ENCODE measurements around the gene ZNRD2. TPM values are rescaled to one million over a fixed set of nuclear protein-coding genes. Genes with fewer than 3 reads are reported as not detected.

The ZNRD2 gene
- total RNA-seq, 5 donors from 2014 or later (not counting 1 experiment from before 2014, with no cell fraction given): 32.5 to 36.9 (median 34.5) TPM

DNA sequence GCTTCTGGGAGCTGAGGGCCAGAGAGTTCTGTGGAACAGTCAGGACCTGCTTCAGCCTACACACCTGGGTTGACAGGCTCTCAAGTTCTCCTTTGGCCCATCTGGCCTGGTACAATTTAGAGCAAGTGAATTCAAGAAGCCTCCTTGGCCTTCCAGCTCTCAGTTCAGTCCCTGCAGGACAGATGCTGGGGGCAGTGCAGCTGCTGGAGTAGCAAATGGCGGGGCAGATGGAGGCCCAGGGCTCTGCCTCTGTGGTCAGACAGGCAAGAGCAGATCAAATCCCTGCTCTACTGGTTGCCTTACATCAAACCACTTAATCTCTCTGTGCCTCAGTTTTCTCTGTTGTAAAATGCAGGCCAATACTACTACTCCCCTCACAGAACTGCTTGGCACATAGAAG is 34.0 kb downstream of the ZNRD2 start:
- ChIA-PET POLR2A (interaction anchor here in 1 of 2 donors (0.6 kb wide), 2 partner anchors 9 to 376 kb away, joined by 3 read pairs; partner anchors contain the start of gene KCNK7), CTCF (interaction anchor here (0.6 kb wide), 2 partner anchors 143 to 243 kb away, joined by 4 to 5 read pairs; no protein-coding TSS in a partner anchor)
- no peaks in the 10 kb centered on the region for H3K9me3 ChIP-seq
- no peak overlapping the region for H3K4me3 Mint-ChIP-seq
- WGBS (ENCODE audit: insufficient coverage): 100% methylated on average over 1 of the region's 1 CpG
- no peaks in the 10 kb centered on the region for H3K27me3 ChIP-seq (replicated peaks in 1 of 2; ENCODE audit: control insufficient read depth in 2 of 2, extremely low read depth in 1 of 2, insufficient read depth in 2 of 2, low read length in 1 of 2)
- H3K27ac Mint-ChIP-seq: no peak overlapping the region
- DNase-seq (no peak), ATAC-seq (replicated peaks in 1 of 4) (no peak)
- H3K4me3 ChIP-seq (ENCODE audit: control insufficient read depth in 1 of 2, extremely low read depth in 1 of 2, low read length in 1 of 2): no peak overlapping the region
- no peaks in the 10 kb centered on the region for H3K9me3 Mint-ChIP-seq
- peaks cover 6 to 7% (median 6%) of the 10 kb centered on the region in 3 donors for H3K4me1 Mint-ChIP-seq
- H3K27ac ChIP-seq (ENCODE audit: low read length): no peak overlapping the region
- H3K4me1 ChIP-seq (ENCODE audit: control insufficient read depth in 1 of 2, extremely low read depth in 1 of 2, insufficient read depth in 2 of 2, low read length in 2 of 2): no peaks in the 10 kb centered on the region
- H3K36me3 ChIP-seq (ENCODE audit: control insufficient read depth in 2 of 2, extremely low read depth in 1 of 2, insufficient read depth in 1 of 2, low read length in 1 of 2): peaks cover 8 to 56% of the 10 kb centered on the region in 2 donors
- no peaks in the 10 kb centered on the region for H3K27me3 Mint-ChIP-seq
- H3K36me3 Mint-ChIP-seq: peaks cover 22% of the 10 kb centered on the region

DNA sequence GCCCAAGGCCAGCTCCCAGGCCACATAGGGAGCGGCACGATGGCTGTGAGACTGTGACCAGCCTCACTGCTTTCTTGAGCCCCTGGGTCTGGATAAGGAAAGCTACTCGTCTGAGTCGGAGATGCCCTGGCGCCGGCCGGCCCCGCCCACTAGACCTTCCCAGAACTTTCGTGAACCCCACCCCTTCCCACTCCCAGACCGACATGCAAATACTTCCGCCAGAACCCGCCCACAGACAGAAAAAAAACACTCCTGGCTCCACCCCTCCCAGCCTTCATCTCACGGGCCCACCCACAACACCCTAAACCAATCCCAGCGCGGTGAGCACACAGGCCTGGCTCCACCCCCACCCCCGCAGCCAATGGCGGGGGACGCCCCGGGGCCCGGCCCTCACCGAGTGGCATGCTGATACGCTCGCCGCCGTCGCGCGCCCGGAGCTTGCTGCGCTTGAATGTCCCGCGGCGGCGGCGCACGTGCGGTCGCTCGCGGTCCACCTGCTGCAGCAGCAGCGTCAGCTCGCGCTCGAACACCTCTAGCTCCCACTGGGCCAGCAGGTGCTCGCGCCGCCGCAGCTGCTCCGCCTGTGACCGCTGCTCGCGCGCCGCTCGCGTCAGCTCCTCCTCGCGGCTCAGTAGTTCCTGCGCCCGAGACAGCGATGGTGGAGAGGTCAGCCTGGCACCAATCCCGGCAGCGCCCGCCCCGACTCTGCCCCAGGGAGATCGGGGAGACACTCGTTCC is 36.8 kb downstream of the ZNRD2 start:
- ATAC-seq (replicated peaks in 1 of 4) (peak in 1 of 4 experiments; percentile 42), DNase-seq (peak in 1 of 35 experiments; percentile 22)
- Histone ChIP-seq H3K4me1 (ENCODE audit: control insufficient read depth in 1 of 2, extremely low read depth in 1 of 2, insufficient read depth in 2 of 2, low read length in 2 of 2) (peaks cover 15 to 26% of the 10 kb centered on the region in 2 experiments), H3K9me3 (no peaks in the 10 kb centered on the region), H3K4me3 (ENCODE audit: control insufficient read depth in 1 of 2, extremely low read depth in 1 of 2, low read length in 1 of 2) (no peak overlapping the region), H3K27ac (ENCODE audit: low read length) (no peak overlapping the region), H3K27me3 (replicated peaks in 1 of 2; ENCODE audit: control insufficient read depth in 2 of 2, extremely low read depth in 1 of 2, insufficient read depth in 2 of 2, low read length in 1 of 2) (no peaks in the 10 kb centered on the region), H3K36me3 (ENCODE audit: control insufficient read depth in 2 of 2, extremely low read depth in 1 of 2, insufficient read depth in 1 of 2, low read length in 1 of 2) (peaks cover 14 to 61% of the 10 kb centered on the region in 2 donors)
- POLR2A ChIA-PET: no interaction called here
- WGBS (ENCODE audit: insufficient coverage): 92% methylated on average over 56 of the region's 67 CpGs
- no peak overlapping the region for H3K27ac Mint-ChIP-seq
- H3K36me3 Mint-ChIP-seq: peaks cover 23% of the 10 kb centered on the region
- no peak overlapping the region for H3K4me3 Mint-ChIP-seq
- H3K9me3 Mint-ChIP-seq: no peaks in the 10 kb centered on the region
- no peaks in the 10 kb centered on the region for H3K27me3 Mint-ChIP-seq
- peaks cover 31 to 34% (median 33%) of the 10 kb centered on the region in 3 donors for H3K4me1 Mint-ChIP-seq
- CTCF ChIA-PET: no interaction called here

DNA sequence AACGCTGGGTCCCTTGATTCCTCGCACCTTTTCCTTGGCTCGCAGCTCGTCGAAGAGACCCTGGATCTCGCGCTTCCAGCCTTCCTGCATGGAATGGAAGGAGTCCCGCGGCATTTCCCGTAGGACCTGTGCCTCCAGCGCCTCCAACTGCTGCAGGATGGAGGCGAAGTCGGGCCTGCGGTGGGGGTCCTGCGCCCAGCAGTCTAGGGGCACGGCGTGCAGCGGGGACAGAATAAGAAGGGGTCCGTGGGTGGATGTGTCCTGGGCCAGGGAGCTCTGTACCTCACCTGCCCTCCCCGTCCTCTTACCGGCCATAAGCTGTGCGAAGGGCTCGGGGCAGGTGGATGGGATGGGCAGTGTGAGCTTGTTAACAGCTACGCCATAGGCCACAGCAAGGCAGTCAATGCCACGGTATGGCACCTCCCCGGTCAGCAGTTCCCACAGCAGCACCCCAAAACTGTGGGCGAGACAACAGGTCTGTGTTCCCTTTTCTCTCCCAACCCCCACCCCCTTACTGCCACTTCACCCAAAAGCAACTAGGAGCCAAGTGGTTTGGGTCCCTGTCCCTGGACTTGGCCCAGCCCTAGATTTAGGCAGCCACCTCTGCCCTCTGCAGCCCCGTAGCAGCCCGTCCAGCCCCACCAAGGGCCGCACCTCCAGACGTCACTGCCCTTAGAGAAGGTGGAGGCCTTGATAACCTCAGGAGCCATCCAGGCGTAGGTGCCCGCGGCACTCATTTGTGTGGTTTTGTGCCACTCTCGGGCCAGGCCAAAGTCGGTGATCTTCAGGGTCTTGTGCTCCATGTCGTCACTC is 37.5 kb downstream of the ZNRD2 start:
- whole genome bisulfite sequencing (ENCODE audit: insufficient coverage): 98% methylated on average over 36 of the region's 37 CpGs
- Mint-ChIP-seq H3K36me3 (peaks cover 23% of the 10 kb centered on the region), H3K27ac (peak overlapping the region in 1 of 2 donors; percentile 6), H3K27me3 (no peaks in the 10 kb centered on the region), H3K4me1 (peaks cover 39 to 42% (median 40%) of the 10 kb centered on the region in 3 donors), H3K4me3 (no peak overlapping the region), H3K9me3 (no peaks in the 10 kb centered on the region)
- H3K4me1 ChIP-seq (ENCODE audit: control insufficient read depth in 1 of 2, extremely low read depth in 1 of 2, insufficient read depth in 2 of 2, low read length in 2 of 2): peaks cover 23 to 34% of the 10 kb centered on the region in 2 experiments
- H3K36me3 ChIP-seq (ENCODE audit: control insufficient read depth in 2 of 2, extremely low read depth in 1 of 2, insufficient read depth in 1 of 2, low read length in 1 of 2): peaks cover 14 to 66% of the 10 kb centered on the region in 2 donors
- CTCF ChIA-PET: no interaction called here
- H3K9me3 ChIP-seq: no peaks in the 10 kb centered on the region
- no peak overlapping the region for H3K27ac ChIP-seq (ENCODE audit: low read length)
- no peaks in the 10 kb centered on the region for H3K27me3 ChIP-seq (replicated peaks in 1 of 2; ENCODE audit: control insufficient read depth in 2 of 2, extremely low read depth in 1 of 2, insufficient read depth in 2 of 2, low read length in 1 of 2)
- POLR2A ChIA-PET: no interaction called here
- no peak overlapping the region for H3K4me3 ChIP-seq (ENCODE audit: control insufficient read depth in 1 of 2, extremely low read depth in 1 of 2, low read length in 1 of 2)
- ATAC-seq (replicated peaks in 1 of 4) (no peak), DNase-seq (no peak)

DNA sequence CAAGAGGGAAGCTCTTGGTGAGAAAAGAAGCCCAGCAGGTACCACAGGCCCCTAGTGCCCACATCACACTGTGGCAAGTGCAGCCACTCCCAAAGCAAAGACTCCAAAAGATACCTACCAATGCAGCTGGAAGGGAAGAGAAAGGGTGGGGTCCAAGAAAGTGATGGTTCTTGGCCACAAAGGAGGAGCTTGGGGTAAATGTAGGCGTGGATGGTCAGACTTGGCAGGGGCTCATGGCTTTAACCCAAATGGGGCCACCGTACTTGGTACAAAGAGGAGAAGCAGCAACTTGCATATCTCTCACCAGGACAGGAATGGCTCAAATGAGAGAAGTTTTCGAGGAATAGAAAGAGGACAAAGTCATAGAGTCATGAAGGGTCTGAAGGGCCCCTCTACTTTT is 39.0 kb downstream of the ZNRD2 start:
- Mint-ChIP-seq H3K27me3 (no peaks in the 10 kb centered on the region), H3K4me1 (peaks cover 43 to 49% (median 44%) of the 10 kb centered on the region in 3 donors), H3K27ac (peak overlapping the region; percentile 68 to 79), H3K4me3 (no peak overlapping the region), H3K9me3 (no peaks in the 10 kb centered on the region), H3K36me3 (peaks cover 19% of the 10 kb centered on the region)
- H3K9me3 ChIP-seq: no peaks in the 10 kb centered on the region
- no peaks in the 10 kb centered on the region for H3K27me3 ChIP-seq (replicated peaks in 1 of 2; ENCODE audit: control insufficient read depth in 2 of 2, extremely low read depth in 1 of 2, insufficient read depth in 2 of 2, low read length in 1 of 2)
- POLR2A ChIA-PET: interaction anchor here in 1 of 2 donors (0.6 kb wide), 1 partner anchor 105 kb away, joined by 3 read pairs; no protein-coding TSS in a partner anchor
- WGBS (ENCODE audit: insufficient coverage): 89% methylated on average over 3 of the region's 3 CpGs
- DNase-seq (no peak), ATAC-seq (replicated peaks in 1 of 4) (no peak)
- no peak overlapping the region for H3K4me3 ChIP-seq (ENCODE audit: control insufficient read depth in 1 of 2, extremely low read depth in 1 of 2, low read length in 1 of 2)
- H3K27ac ChIP-seq (ENCODE audit: low read length): no peak overlapping the region
- peaks cover 11 to 56% of the 10 kb centered on the region in 2 donors for H3K36me3 ChIP-seq (ENCODE audit: control insufficient read depth in 2 of 2, extremely low read depth in 1 of 2, insufficient read depth in 1 of 2, low read length in 1 of 2)
- CTCF ChIA-PET: no interaction called here
- peaks cover 26 to 44% of the 10 kb centered on the region in 2 experiments for H3K4me1 ChIP-seq (ENCODE audit: control insufficient read depth in 1 of 2, extremely low read depth in 1 of 2, insufficient read depth in 2 of 2, low read length in 2 of 2)

DNA sequence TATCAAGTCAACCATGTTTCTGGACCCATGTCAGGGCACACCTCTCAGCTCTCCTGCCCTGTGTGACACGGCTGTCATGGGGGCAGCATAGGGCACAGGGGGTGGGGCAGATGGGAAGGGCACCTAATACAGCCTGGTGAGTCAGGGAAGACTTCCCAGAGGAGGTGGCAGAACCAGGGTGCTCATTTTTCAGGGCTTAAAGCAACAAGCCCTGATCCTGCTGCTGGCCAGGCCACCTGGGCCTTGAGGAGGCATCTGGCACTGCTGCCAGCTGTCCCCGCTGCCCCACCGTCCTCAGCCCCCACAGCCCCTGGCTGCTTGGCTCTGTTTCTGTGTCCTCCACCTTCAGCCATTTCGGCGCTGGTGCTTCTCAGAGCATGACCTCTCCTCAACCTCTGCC is 39.4 kb downstream of the ZNRD2 start:
- no peaks in the 10 kb centered on the region for H3K27me3 Mint-ChIP-seq
- peak overlapping the region; percentile 68 to 93 for H3K27ac Mint-ChIP-seq
- WGBS (ENCODE audit: insufficient coverage): 84% methylated on average over 5 of the region's 5 CpGs
- no peak for ATAC-seq (replicated peaks in 1 of 4)
- peaks cover 11 to 54% of the 10 kb centered on the region in 2 donors for H3K36me3 ChIP-seq (ENCODE audit: control insufficient read depth in 2 of 2, extremely low read depth in 1 of 2, insufficient read depth in 1 of 2, low read length in 1 of 2)
- H3K4me3 Mint-ChIP-seq: peak overlapping the region; percentile 15 to 91 (median 25)
- H3K4me1 ChIP-seq (ENCODE audit: control insufficient read depth in 1 of 2, extremely low read depth in 1 of 2, insufficient read depth in 2 of 2, low read length in 2 of 2): peaks cover 26 to 45% of the 10 kb centered on the region in 2 experiments
- no peak for DNase-seq
- ChIA-PET CTCF (no interaction called here), POLR2A (interaction anchor here in 1 of 2 donors (0.6 kb wide), 1 partner anchor 127 kb away, joined by 5 read pairs; no protein-coding TSS in a partner anchor)
- H3K27ac ChIP-seq (ENCODE audit: low read length): no peak overlapping the region
- H3K9me3 ChIP-seq: no peaks in the 10 kb centered on the region
- H3K9me3 Mint-ChIP-seq: no peaks in the 10 kb centered on the region
- peaks cover 43 to 49% (median 44%) of the 10 kb centered on the region in 3 donors for H3K4me1 Mint-ChIP-seq
- H3K36me3 Mint-ChIP-seq: peaks cover 19% of the 10 kb centered on the region
- H3K27me3 ChIP-seq (replicated peaks in 1 of 2; ENCODE audit: control insufficient read depth in 2 of 2, extremely low read depth in 1 of 2, insufficient read depth in 2 of 2, low read length in 1 of 2): no peaks in the 10 kb centered on the region
- no peak overlapping the region for H3K4me3 ChIP-seq (ENCODE audit: control insufficient read depth in 1 of 2, extremely low read depth in 1 of 2, low read length in 1 of 2)

DNA sequence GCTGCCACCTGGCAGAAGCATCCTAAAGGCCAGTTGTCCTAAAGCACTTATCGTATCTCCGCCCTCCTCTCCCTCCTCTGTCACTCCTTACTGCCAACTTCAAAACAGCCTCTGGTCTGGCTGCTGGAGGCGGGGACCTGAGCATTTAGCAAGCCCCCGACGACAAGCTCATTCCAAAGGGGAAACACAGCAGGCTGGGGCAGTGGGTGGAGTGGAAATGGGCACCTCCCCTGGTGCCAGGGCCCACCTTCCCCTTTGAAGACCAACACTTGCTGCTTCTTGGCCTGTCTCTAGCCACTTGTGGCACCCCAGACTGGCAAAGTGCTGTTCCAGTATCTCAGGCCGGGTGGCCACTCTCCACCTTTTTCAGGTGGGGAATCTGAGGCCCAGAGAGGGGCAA is 40.1 kb downstream of the ZNRD2 start:
- no peak overlapping the region for H3K4me3 ChIP-seq (ENCODE audit: control insufficient read depth in 1 of 2, extremely low read depth in 1 of 2, low read length in 1 of 2)
- ATAC-seq (replicated peaks in 1 of 4) (no peak), DNase-seq (no peak)
- POLR2A ChIA-PET: interaction anchor here (0.5 to 1.0 kb wide), 3 partner anchors 61 to 259 kb away, joined by 4 to 12 read pairs (median 7); no protein-coding TSS in a partner anchor
- CTCF ChIA-PET: no interaction called here
- H3K4me1 ChIP-seq (ENCODE audit: control insufficient read depth in 1 of 2, extremely low read depth in 1 of 2, insufficient read depth in 2 of 2, low read length in 2 of 2): peaks cover 28 to 49% of the 10 kb centered on the region in 2 experiments
- peak overlapping the region; percentile 74 for H3K27ac ChIP-seq (ENCODE audit: low read length)
- no peaks in the 10 kb centered on the region for H3K9me3 ChIP-seq
- peak overlapping the region; percentile 68 to 93 for H3K27ac Mint-ChIP-seq
- no peaks in the 10 kb centered on the region for H3K27me3 Mint-ChIP-seq
- peaks cover 19% of the 10 kb centered on the region for H3K36me3 Mint-ChIP-seq
- no peaks in the 10 kb centered on the region for H3K27me3 ChIP-seq (replicated peaks in 1 of 2; ENCODE audit: control insufficient read depth in 2 of 2, extremely low read depth in 1 of 2, insufficient read depth in 2 of 2, low read length in 1 of 2)
- no peaks in the 10 kb centered on the region for H3K9me3 Mint-ChIP-seq
- peaks cover 43 to 49% (median 44%) of the 10 kb centered on the region in 3 donors for H3K4me1 Mint-ChIP-seq
- peaks cover 11 to 47% of the 10 kb centered on the region in 2 donors for H3K36me3 ChIP-seq (ENCODE audit: control insufficient read depth in 2 of 2, extremely low read depth in 1 of 2, insufficient read depth in 1 of 2, low read length in 1 of 2)
- peak overlapping the region in 1 of 3 donors; percentile 91 for H3K4me3 Mint-ChIP-seq
- WGBS (ENCODE audit: insufficient coverage): 91% methylated on average over 3 of the region's 6 CpGs

All from T-cell (primary cell).